ENCODE measurements around the gene BET1L. TPM values are rescaled to one million over a fixed set of nuclear protein-coding genes. Genes with fewer than 3 reads are reported as not detected.

BET1L gene
- total RNA-seq, 1 donor from 2014 or later, result 46.9 TPM

DNA sequence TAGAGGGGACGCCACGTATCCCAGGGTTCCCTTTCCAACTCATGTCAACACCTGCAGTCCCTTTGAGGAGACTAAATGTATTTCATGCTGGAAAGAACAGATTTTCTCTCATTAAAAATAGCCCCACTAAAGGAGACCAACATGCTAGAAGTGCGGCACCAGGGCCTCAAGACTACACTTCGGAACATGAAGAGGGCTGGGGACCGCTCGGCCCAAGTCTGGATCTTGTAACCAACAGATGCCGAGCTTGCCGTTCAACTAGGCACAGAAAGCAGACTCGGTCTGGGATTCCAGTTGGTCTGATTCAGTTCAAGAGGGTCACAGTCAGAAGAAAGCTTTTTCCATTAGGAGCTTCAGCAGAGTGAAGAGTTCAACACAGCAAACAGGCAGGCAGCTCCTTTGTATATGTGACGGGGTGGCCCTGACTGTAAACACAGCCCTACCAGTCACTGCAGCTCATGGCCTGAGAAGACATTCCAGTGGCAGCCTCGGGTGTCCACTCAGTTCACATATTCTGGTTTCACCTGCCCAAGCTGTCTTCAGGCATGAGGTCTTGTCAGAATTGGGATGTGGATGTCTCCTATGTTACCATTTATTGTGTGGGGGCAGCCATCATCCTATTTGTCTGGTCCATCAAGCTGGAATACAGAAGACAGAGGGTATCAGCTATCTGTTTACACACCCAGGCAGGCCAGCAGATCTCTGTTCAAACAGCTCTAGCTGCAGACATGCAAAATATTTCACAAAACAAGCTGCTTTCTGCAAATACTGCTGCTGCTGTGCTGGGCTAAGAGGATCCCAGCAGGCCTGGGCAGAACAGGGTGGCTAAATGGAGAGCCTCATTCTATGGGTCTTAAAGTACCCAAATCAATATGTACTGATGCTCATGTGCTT is 9.1 kb upstream of the BET1L start:
- H3K27me3 Mint-ChIP-seq, result no peaks in the 10 kb centered on the region
- H3K9me3 Mint-ChIP-seq (ENCODE audit: low read depth), result no peaks in the 10 kb centered on the region
- peaks cover 9% of the 10 kb centered on the region for H3K36me3 Mint-ChIP-seq (ENCODE audit: insufficient read depth)
- TF ChIP-seq, protein P1, sequence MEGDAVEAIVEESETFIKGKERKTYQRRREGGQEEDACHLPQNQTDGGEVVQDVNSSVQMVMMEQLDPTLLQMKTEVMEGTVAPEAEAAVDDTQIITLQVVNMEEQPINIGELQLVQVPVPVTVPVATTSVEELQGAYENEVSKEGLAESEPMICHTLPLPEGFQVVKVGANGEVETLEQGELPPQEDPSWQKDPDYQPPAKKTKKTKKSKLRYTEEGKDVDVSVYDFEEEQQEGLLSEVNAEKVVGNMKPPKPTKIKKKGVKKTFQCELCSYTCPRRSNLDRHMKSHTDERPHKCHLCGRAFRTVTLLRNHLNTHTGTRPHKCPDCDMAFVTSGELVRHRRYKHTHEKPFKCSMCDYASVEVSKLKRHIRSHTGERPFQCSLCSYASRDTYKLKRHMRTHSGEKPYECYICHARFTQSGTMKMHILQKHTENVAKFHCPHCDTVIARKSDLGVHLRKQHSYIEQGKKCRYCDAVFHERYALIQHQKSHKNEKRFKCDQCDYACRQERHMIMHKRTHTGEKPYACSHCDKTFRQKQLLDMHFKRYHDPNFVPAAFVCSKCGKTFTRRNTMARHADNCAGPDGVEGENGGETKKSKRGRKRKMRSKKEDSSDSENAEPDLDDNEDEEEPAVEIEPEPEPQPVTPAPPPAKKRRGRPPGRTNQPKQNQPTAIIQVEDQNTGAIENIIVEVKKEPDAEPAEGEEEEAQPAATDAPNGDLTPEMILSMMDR (IDR thresholded peaks at IDR 0.05; ENCODE audit: unreplicated experiment), result no peak
- DNase-seq (ENCODE audit: low spot score, unreplicated experiment), result no peak
- peak overlapping the region; percentile 77 for H3K27ac Mint-ChIP-seq
- no peak overlapping the region for H3K4me3 Mint-ChIP-seq (ENCODE audit: low read depth)
- peaks cover 1% of the 10 kb centered on the region for H3K4me1 Mint-ChIP-seq (ENCODE audit: low read depth)

DNA sequence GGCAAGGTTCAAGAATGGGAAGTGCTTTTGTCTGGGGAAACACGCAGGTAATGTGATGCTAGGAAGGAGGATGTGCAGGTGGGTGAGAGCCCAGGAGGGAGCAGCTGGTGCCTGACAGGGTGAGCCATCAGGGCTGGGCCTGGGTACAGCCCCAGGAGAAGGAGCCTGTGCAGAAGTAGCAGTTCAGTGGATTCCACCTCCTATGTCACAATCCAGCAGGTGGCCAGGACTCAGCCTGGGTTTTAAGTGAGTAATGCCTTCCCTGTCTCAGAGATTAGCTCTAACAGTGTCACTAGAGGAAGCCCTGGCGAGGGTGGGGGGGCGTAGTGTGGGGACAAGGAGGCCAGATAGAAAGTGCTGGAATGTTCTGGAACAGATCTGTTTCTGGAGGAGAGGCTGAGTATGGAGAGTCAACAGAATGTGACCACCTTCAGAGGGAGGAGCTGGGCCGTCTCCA is 8.4 kb upstream of the BET1L start:
- Mint-ChIP-seq H3K27me3 (no peaks in the 10 kb centered on the region), H3K4me3 (ENCODE audit: low read depth) (no peak overlapping the region), H3K36me3 (ENCODE audit: insufficient read depth) (peaks cover 9% of the 10 kb centered on the region), H3K4me1 (ENCODE audit: low read depth) (peaks cover 1% of the 10 kb centered on the region), H3K27ac (peak overlapping the region; percentile 77), H3K9me3 (ENCODE audit: low read depth) (no peaks in the 10 kb centered on the region)
- TF ChIP-seq, protein P1 (IDR thresholded peaks at IDR 0.05; ENCODE audit: unreplicated experiment), result no peak
- no peak for DNase-seq (ENCODE audit: low spot score, unreplicated experiment)

DNA sequence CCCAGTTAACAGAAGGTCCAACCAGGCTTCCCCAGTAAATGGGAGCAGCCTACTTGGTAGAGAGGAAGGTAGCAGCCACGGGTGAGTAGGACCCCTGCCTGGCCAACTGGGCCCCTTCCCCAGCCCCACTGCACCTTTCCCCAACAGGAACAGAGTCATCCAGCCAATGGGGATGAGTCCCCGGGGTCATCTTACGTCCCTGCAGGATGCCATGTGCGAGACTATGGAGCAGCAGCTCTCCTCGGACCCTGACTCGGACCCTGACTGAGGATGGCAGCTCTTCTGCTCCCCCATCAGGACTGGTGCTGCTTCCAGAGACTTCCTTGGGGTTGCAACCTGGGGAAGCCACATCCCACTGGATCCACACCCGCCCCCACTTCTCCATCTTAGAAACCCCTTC is 6.9 kb upstream of the BET1L start:
- DNase-seq (ENCODE audit: low spot score, unreplicated experiment), result no peak
- peaks cover 7% of the 10 kb centered on the region for H3K36me3 Mint-ChIP-seq (ENCODE audit: insufficient read depth)
- no peak overlapping the region for H3K4me3 Mint-ChIP-seq (ENCODE audit: low read depth)
- no peak overlapping the region for H3K27ac Mint-ChIP-seq
- peaks cover 6% of the 10 kb centered on the region for H3K4me1 Mint-ChIP-seq (ENCODE audit: low read depth)
- TF ChIP-seq, protein P1 (IDR thresholded peaks at IDR 0.05; ENCODE audit: unreplicated experiment), result no peak
- no peaks in the 10 kb centered on the region for H3K9me3 Mint-ChIP-seq (ENCODE audit: low read depth)
- H3K27me3 Mint-ChIP-seq, result no peaks in the 10 kb centered on the region

DNA sequence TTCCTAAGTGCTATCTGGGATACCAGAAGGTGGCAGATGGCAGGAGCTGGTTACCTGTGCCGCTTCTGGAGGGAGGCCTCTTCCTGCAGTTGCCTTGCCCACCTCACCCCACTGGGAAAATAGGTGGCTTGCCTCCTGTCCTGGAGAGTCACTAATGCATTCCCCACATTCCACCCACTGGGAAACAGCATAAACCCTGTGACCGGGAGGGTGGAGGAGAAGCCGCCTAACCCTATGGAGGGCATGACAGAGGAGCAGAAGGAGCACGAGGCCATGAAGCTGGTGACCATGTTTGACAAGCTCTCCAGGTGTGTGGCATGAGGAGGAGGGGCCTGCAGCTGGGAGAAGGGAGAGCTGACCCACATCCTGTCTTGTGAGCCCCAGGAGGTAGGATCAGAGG is 5.9 kb upstream of the BET1L start:
- Mint-ChIP-seq H3K27ac (no peak overlapping the region), H3K4me1 (ENCODE audit: low read depth) (peaks cover 7% of the 10 kb centered on the region), H3K4me3 (ENCODE audit: low read depth) (no peak overlapping the region), H3K9me3 (ENCODE audit: low read depth) (no peaks in the 10 kb centered on the region), H3K27me3 (no peaks in the 10 kb centered on the region), H3K36me3 (ENCODE audit: insufficient read depth) (peaks cover 7% of the 10 kb centered on the region)
- no peak for DNase-seq (ENCODE audit: low spot score, unreplicated experiment)
- TF ChIP-seq, protein P1 (IDR thresholded peaks at IDR 0.05; ENCODE audit: unreplicated experiment), result no peak

DNA sequence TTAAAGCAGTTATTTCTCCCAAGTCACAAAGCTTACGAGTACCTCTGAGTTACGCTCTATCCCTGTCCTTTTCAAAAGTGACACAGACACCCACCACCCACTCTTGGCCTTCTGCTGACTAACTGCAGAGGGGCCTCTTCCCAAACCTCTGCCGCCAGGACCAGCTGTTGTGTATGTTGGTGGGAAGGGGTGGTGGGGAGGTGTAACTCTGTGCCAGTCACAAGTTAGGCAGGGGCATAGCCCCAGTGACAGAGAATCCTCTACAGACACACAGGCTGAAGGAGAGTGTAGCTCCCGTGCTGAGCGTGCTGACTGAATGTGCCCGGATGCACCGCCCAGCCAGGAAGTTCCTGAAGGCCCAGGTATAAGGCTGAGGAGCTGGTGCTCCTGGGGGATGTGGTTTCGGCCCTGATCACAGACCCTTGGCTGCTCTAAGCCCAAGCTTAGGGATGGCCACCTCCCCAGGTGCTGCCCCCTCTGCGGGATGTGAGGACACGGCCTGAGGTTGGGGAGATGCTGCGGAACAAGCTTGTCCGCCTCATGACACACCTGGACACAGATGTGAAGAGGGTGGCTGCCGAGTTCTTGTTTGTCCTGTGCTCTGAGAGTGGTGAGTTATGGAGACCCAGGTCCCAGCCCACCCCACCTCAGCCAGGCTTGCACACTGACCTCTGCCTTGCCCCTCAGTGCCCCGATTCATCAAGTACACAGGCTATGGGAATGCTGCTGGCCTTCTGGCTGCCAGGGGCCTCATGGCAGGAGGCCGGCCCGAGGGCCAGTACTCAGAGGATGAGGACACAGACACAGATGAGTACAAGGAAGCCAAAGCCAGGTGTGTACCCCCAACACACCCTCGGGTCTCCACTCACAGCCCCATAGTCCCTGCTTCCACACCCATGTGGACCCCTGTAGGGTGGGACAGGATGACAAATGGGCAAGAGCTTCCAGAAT is 5.2 kb upstream of the BET1L start:
- no peaks in the 10 kb centered on the region for H3K9me3 Mint-ChIP-seq (ENCODE audit: low read depth)
- H3K27ac Mint-ChIP-seq, result no peak overlapping the region
- peaks cover 8% of the 10 kb centered on the region for H3K4me1 Mint-ChIP-seq (ENCODE audit: low read depth)
- TF ChIP-seq, protein P1 (IDR thresholded peaks at IDR 0.05; ENCODE audit: unreplicated experiment), result no peak
- no peak overlapping the region for H3K4me3 Mint-ChIP-seq (ENCODE audit: low read depth)
- no peak for DNase-seq (ENCODE audit: low spot score, unreplicated experiment)
- peaks cover 7% of the 10 kb centered on the region for H3K36me3 Mint-ChIP-seq (ENCODE audit: insufficient read depth)
- no peaks in the 10 kb centered on the region for H3K27me3 Mint-ChIP-seq

Data from progenitor cell of endocrine pancreas (in vitro differentiated cells).